Measurements from ENCODE around the gene FRY.
A peak's percentile ranks its signal among the peaks of the same experiment; 100 is the strongest.

Gene FRY

DNA sequence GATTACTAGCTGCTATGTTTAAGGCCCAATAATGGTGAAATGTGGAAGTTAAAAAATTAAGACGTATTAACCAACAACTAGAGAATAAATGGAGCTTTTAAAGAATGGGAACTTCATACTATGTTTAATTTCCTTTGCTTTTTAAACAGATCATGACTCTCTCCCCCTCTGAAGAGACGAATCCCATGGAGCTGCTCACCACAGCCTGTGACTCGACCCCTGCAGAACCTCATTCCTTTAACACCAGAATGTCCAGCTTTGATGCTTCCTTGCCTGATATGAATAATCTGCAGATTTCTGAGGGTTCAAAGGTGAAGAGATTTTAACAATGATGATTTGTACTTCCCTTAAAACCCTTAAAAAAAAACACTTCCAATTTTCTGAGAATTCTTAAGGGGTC is 230.6 kb downstream of the FRY start:
- peak; percentile 11 for DNase-seq (ENCODE audit: low spot score)

DNA sequence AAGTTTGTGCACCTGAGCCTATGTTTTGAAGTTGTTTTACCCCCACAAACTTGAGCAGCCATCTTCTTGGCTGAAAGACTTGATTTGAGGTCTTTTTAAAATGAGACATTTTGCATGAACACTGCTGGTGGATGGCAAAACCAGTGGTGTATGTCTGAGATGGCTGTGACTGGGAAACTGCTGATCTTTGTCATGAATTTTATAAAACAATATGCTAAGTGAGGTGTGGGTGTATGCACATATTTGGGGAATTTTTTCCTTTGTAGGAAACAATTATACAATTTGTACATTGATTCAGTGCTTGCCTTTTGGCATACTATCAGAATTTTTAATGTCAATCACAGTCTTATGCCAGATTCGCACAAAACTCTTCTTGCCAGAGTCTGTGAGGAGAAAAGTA is 231.0 kb downstream of the FRY start:
- no peak for DNase-seq (ENCODE audit: low spot score)

DNA sequence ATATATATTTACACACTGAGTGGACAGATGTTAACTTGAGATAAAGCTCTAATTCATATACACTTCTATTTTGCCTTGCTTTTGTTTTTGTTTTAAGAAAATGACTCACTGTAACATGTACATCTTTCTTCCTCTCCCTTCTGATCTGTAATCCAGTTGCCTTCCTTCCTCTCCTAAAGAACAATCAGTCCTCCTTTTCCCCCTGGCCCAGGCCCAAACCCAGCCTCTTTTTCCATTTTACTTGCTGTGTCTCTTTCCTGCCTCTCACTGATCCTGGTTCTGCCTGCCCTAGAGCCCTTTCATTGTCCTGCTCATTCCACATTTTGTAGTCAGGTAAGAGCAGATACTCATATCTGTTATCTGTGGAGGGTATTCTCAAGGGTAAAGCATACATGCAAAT is 232.8 kb downstream of the FRY start:
- DNase-seq (ENCODE audit: low spot score), result no peak

DNA sequence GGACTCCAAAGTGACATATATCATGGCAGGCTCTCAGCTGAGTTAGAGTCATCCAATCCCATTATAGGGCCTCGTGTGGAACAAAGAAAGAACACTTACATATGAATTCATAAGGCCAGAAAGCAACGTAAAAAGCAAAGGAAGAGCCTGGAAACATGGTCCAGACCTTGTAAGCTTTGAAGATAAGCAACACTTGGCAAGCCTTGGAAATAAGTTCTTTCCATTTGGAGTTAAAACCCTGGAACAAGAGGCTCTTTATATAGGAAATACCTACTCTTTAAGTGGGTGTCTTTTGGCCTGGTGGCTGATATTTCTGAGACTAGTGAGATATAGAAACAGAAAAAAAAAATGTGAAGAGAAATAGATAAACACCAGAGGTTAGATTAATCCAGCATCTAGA is 234.2 kb downstream of the FRY start:
- no peak for DNase-seq (ENCODE audit: low spot score)

DNA sequence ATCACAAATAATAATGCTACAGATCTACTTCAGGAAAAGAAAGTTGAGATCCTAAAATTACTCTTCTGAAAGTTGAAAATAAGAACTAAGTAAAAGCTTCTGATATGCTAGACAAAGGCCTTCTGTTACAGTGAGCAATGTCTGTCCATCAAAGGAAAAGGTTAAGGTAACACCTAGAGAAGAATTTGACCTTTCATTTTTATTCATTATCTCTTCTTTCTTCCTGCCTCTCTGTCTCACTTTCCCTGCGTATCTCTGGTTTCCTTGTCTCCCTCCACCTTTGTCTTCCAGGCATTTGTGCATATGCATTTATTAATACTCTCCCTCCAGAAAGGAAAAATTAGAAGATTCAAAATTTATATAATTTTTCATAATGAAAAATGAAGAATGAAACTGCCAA is 234.6 kb downstream of the FRY start:
- no peak for DNase-seq (ENCODE audit: low spot score)

DNA sequence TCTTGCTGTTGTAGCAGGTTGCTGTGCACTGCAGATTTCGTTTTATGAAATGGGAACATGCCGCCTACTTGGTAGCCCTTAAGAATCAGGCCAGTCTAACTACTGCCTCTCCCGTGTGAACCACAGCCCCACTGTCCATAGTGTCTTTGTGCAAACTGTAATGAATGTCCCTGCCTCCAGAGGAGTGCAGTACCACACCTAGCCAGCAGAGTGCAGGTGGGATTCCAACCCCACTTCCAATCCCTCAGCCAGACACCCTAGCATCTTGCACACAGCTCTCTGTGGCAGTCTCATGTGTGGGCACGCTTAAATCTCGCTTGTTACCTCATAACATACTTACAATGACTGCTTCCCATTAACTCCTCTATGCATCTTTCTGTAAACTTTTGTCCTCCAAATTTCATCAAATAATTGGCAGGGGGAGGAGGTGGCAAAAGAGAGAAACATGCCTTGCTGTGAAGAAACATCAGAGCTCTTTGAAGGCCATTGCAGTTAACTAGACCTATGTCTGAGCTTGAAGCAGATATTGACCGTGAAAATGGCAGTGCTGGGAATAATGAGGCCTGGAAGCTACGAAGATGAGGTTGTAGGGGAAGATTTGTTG is 236.4 kb downstream of the FRY start:
- no peak for DNase-seq (ENCODE audit: low spot score)

DNA sequence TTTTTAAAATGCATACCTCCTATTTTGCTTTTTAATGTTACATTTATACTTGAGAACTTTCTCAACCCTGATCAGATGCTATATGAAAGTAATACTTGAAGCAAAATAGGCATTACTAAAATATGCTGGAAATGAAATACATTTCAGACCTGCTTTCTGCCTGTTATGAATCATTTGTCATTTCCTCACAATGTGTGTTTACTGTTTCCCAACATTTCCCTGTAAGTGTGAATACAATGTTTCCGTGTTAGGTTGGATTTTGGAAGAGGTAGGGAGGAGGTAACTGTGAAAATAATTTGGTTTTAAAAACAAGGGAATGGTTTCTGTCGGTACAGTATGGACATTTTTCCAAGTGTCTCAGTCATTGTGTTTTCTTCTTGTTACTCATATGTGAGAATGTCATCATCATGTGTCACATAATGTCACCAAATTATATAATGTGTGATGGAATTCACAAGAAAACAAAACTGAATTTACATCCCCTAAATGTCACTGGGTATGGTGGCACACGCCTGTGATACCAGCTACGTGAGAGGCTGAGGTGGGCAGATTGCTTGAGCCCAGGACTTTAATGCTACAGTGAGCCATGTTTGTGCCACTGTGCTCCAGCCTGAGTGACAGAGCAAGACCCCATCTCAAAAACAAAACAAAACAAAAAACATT is 240.6 kb downstream of the FRY start:
- DNase-seq (ENCODE audit: low spot score), result no peak

DNA sequence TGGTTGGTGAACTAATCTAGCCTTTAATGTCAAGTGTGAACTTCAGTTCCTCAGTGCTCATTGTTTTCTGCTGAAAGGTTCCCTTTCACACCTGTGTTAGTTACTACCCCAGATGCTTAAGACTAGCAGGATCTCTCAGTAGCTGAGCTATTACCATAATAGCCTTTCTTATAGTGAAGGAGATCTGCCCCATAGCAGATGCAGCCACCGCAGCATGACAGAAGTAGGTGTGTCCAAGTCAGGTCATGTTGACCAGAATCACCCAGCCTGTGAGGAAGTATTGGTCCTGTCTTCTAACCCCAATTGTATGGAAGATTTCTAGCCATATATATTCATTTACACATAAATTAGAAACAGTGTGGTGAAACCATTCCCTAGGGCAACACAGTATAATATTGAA is 246.3 kb downstream of the FRY start:
- DNase-seq (ENCODE audit: low spot score), result no peak

DNA sequence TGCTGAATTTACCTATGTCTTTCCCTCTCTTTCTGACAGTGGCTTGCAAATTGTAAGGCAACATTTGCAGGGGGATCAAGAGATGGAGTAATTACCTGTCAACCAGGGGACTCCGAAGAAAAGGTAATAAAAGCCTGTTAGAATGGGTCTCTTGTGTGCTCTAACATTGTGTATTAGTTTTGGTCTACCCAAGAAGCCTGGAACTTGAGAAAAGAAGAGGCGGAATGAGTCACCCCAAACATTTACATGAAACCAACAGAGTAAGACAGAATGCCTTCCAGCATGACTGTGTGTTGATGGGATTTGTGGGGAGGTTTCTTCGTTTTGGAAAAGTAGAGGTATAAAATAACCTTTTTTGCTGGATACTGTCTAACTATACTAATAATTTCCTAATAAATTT is 246.9 kb downstream of the FRY start:
- DNase-seq (ENCODE audit: low spot score), result peak; percentile 34

DNA sequence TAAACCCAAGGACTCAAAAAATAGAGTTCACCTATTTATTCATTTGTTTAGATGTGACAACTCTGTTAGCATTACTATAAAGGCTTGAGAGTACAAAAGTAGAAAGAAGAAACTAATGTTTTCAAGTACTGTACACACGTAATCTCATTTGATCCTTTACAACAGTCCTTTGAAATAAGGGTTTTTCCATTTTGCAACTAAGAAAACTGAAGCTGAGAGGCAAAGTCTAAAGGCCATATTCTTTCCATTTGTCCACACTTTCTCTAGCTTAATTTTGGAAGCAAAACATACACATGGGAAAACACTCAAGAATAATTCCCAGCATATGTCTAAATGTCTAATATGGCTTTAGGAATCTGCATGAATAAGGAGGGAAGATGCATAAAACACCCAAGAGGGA is 249.5 kb downstream of the FRY start:
- no peak for DNase-seq (ENCODE audit: low spot score)

DNA sequence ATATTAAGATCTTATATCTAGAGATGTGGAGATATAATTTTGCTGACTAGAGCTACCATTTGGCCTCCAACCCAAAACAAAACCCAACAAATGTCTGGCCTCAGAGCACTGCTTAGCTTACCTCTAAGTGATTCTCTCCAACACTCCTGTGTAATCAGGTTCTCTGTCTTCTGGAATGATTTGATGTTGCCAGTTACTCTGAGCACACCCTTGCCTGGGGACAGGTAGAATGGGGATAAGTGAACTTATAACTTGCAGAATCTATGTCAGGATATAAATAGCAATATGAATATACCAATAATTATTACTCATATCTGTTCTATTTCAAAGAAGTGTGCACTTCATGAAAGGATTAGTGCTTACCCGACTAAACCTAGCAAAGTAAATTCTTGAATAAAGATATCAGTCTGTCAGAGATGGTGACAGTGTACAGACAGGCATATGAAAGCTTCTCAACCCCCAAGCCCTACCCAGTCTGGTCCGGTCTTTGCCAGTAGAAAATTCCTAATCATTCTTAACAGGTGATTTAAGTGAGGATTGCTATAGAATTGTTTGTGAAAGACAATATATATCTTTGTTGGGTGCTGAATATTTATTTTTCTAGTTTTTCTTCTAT is 250.6 kb downstream of the FRY start:
- no peak for DNase-seq (ENCODE audit: low spot score)

DNA sequence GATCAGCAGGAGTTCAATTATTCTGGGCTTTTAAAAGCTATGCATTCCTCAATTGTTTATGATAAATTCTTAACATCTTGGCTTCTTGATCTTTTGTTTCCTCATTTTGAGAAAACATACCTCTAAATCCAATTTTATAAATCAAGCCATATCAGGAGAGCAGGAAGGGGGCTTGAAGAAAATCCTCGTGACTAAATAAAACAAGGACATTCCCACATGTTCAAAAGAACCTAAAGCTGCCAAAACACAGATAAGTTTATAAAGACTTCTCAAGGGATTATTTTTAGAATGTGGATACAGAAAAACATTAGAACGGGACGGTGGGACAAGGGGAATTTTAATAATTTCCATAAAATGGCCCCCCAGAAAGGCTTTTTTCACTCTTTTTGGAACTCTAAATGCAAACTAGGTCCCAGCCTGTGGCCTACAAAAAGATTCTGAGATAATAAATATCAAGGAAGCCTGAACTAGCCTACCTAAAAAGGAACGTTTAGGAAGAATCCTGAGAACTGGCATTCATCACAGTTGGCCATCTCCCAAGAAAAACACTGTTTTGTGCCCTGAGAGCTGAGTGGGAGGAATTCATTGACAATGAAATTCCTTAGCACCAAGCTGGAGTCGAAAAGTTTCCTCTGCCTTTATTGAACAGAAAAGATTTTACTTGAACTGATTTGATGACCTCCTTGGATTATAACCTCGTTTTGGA is 253.5 kb downstream of the FRY start:
- DNase-seq (ENCODE audit: low spot score), result peak; percentile 49

DNA sequence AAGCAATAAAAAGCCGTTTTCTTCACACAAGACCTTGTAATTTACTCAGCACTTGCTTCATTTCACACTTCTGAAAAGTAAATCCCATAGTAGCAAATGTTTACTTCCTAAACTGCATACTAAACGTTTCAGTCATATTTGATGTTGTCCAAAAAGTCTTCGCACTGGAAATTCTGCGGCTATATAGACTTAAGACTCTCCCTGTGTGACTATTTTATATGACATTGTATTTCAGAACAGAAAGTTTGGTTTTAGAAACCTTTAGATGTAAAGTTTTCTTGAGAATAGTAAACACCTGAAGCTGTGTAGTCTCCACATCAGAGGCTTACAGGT is 254.0 kb downstream of the FRY start:
- DNase-seq (ENCODE audit: low spot score), result no peak

DNA sequence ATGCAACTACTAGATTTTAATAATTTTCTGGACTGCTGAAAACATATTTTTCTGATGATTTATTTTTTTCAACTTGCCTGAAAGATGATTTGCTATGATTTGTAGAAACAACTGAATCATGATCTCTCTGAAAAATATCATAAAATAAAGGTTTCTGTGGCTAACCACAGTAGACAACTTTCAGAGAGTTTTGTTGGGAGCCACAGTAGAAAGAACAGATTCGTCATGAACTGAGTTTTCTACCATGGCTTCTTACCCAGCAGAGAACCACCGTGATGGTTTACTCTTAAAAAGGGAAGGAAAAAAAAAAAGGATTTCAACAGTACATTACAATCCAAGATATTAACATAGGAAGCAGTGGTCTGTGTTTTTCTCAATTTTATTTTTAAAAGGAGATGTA is 265.6 kb downstream of the FRY start:
- DNase-seq (ENCODE audit: low spot score), result no peak

DNA sequence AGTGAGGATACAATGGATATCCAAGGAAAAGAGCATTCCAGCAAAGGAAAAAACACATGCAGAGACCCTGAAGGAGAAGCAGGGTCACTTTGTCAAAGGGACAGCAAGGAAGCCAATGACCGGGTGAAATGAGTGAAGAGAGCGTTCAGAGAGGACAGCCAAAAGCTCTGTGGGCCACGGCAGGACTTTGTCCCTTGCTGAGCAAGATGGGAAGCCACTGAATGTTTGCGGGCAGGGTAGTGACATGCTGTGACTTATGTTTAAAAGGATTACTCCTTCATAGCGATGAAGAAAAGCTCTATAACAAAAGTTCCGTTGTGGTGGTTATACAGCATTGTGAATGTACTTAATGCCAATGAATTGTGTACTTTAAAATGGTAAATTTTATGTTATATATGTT is 267.1 kb downstream of the FRY start:
- DNase-seq (ENCODE audit: low spot score), result no peak

DNA sequence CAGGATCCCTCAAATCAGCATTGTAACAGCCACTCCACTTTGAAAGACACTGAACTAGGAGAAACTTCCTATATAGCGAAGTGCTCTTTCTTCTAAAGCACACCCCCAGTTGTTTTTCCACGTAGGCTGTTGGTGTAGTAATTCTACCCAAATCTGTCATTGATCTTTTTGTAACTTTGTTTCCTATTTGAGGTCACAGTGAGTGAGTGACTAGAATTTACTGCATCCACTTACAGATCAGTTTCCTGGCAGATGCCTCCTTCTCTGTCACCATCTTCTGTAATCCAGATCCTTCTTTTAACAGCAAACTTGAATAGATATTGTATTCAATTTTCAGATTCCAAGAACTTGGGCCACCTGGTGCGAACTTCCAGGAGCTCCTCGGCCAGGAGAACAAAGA is 268.3 kb downstream of the FRY start:
- DNase-seq (ENCODE audit: low spot score), result no peak

DNA sequence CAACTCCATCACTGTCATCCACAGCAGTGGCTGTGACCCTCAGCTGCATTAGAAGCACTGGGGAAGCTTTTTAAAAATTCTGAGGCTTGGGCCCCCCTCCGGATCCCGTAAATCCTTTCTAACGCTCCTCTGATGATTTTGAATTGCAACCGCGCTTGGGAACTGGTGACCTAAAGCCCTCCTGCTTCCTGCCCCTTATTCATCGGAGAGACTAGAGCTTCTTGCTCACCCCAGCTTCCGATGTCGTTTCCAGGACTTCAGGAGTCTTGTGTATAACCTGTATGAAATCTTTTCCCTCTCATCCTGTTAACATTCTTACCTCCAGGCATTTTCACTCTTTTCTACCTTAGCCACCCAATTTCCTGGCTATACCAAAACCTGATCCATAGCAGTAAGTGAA is 268.8 kb downstream of the FRY start:
- no peak for DNase-seq (ENCODE audit: low spot score)

DNA sequence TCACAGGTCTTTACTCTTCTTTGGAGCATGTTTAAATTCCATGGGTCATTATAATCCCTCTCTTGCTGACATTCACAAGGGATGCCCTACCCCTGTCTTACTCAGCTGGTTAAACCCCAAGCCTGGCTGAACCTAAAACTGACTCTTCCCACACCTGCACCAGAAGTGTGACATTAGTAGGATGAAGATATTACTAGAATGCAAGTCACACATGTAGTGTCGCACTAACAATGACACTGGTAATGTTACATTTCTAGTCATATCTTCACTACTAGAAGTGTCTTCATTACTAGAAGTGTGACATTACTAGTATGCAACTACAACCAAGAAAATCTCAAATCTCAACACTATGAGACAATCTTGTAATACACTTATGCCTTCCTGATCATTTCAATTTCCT is 269.3 kb downstream of the FRY start:
- DNase-seq (ENCODE audit: low spot score), result no peak

DNA sequence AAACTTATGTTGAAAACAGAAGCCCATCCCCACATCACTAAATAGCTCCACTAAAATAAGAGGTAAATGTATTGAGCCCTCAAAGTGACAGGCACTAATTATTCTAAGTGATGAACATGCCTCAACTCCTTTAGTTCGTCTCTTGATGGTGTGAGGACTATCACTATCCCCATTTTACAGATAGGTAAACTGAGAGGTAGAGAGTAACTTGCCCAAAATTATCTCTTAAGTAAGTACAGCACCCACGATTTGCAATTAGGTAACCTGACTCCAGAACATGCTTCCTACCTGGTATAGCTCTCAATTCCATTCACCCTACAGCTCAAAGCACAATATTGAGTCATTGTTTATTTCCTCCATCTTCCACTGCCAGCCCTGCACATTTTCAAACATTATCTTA is 270.9 kb downstream of the FRY start:
- no peak for DNase-seq (ENCODE audit: low spot score)

DNA sequence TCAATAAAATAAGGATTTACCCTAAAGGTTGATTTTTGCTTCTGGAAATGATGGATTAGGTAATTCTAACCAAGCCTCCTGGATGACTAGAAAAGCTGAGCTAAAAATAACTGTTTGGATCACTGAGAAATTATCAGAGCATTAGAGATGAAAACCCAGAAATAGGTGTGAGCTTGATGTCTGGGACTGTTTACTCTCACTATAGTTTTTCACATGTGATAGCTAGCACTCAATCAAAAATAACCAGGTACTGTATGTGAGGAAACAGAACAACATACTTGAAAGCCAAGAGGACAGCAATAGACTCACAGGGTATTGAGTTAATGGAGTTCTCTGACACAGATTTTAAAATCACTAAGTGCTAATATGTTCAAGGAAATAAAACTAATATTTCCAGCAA is 274.1 kb downstream of the FRY start:
- DNase-seq (ENCODE audit: low spot score), result no peak

DNA sequence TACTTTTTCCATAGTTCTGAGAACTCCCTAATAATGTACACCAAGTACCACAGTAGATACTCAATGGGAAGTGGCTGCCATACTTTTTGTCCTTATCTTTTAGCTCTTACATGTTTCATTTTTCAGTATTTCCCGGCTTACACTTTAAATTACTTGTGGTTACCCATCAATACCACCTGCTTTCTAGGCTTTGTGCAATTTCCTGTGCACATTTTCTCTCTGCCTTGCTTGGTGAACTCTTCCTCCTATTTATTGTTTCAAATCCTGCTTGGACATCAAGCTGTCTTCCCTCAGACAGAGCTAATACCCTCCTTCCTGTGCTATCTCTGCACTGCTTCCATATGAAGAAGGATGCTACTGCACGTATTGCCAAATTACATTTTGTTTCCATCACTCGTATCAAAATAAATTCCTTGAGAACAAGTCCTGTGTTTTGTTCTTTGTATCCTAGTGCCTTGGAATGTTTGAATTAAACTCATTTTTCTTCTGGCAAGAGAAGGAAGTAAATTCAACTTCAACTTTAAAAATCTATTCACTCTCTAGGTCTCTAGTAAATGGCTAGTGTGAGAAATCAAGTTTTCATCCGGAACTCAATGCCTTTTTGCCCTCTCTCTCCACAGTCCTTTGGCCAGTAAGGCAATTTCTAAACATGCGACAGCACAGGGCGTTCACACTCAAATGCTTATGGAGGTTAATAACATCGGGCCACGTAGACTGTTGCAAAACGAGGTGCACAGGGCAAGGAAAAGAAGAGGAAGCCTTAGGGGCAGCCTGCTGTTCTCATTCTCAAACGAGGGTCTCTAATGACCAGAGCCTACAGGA is 277.9 kb downstream of the FRY start:
- DNase-seq (ENCODE audit: low spot score), result no peak

DNA sequence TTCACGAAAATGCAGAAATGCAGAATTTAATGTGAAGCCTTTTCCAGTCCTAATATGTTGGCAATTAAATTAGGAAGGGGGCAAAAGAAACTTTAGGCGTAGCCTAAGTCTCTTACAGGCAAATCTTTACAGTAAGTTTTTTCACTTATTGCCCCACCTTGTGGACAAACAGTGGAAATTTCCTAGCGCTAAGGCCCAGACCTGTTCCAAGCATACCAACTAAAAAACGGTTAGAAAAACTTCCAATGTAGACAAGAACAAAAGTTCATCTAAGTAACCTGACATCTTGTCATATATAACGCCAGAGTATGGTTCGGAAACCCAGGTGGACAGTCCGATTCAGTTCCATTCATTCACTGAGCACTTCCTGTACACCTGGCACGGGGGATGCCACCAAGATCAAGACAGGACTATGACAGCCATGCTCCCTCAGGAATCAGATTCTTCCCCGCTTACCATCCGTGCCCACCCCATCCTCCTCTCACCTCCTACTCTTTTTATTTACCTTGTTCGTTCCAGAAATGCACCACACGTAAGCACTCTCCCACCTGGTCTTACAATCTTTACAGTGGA is 278.6 kb downstream of the FRY start:
- peak; percentile 57 for DNase-seq (ENCODE audit: low spot score)

All from AG08395 (cell line).